ENCODE measurements around the gene CD247. TPM values are rescaled to one million over a fixed set of nuclear protein-coding genes. Genes with fewer than 3 reads are reported as not detected.

Gene CD247
- polyA plus RNA-seq, 5 donors: 1.2 to 3.3 (median 1.7) TPM

DNA sequence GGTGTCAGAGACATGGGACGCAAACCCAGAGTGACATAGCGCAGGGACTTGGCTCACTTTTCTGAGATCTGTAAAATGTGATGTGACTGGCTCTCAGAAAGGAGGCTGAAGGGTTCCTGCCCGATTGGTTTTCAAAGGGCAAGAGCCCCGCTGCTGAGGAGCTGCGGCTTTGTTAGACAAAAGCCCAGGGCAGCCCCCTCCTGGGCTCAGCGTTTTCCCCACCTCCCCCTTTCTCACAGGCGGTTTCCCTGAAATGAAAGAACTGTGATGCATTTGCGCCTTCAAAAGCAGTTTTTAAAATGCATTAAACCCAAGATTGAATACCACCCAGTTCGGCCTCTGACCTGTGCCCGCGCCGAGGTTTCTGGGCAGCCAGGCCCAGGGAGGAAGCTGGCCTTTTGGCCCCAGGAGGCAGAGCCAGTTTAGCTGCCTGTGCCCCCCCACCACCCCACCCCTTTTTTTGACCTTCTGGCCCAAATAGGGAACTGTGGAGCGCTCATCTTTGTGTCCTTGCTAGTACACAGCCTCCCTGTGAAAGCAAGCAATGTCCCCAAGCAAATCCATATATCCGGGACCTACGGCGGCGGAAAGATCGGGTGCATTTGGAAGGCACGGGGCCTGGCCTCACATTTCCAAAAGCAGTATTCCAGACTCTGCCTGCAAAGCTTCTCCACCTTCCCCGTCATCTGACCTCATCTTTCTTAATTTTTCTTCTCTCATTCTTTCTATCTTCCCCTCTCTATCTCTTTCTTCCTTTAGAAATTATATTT, 28.6 kb downstream of the CD247 start:
- no peak for DNase-seq

DNA sequence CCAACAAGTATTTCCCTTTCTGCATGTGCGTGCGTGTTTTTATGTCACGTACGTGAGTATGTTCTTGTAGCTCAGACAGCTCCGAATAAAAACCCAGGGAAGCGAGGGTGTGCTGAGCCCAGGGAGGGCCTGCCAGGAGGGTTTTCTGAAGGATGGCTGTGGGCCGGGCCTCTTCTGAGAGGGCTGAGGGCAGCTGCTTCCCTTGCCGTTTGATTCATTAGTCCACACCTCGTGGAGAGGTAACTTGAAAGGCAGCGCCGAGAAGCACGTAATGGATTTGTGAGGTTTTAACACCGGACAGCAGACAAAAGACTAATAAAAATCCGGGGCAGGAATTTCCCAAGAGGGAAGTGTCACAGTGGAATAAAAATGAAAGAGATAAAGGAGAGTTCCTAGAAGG, 29.5 kb downstream of the CD247 start:
- no peak for DNase-seq

DNA sequence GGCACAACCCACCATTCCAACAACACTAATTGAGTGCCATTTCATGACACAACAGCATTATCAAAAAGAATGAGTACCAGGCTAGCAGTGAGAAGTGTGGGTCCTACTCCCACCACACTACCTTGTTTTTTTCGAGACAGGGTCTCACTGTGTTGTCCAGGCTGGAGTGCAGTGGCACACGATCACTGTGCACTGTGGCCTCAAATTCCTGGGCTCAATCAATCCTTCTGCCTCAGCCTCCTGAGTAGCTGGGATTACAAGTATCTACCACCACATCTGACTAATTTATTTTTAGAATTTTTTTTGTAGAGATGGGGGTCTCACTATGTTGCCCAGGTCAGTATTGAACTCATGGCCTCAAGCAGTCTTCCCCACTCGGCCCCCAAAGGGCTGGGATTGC, 30.7 kb downstream of the CD247 start:
- no peak for DNase-seq

- no peak for DNase-seq
Measured at GRCh38 chr1:167486090-167486824, 32.1 kb downstream of the CD247 start.

GRCh38 chr1:167484726-167485502, 33.4 kb downstream of the CD247 start:
- DNase-seq: no peak

GRCh38 chr1:167483790-167484189, 34.5 kb downstream of the CD247 start:
- no peak for DNase-seq

GRCh38 chr1:167482184-167482583, 36.1 kb downstream of the CD247 start:
- DNase-seq: no peak

DNA sequence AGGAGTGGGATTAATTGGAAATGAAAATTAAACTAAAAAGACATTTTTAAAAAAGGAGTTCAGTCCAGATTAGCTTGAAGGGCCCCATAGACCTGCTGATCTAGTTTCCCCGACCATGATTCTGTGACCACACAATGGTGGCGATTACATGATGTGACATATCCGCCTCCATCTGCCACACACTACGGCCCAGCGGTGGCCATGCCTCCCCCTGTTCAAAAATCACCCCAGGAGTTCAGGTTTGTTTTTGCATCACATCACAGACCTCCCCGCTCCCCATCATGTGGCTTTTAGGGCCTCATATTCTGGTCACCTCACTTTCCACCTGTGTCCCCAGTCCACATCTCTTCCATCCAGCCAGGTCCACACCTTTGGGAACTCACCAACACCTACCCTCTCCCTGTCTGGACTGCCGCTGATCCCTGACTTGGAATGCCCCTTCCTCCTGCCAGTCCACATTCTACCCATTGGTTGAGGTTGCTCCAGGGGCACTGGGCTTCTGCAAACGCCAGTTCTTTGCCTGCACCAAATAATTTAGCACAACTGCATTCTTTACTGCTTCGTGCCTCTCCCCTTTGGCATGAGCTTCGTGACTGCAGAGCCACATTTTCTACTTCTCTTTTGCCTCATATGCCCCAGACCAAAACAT, 38.9 kb downstream of the CD247 start:
- DNase-seq: no peak

- DNase-seq: peak; percentile 54 to 63
Measured at GRCh38 chr1:167477986-167478385, 40.3 kb downstream of the CD247 start.

- no peak for DNase-seq
Measured at GRCh38 chr1:167476061-167476460, 42.3 kb downstream of the CD247 start.

DNA sequence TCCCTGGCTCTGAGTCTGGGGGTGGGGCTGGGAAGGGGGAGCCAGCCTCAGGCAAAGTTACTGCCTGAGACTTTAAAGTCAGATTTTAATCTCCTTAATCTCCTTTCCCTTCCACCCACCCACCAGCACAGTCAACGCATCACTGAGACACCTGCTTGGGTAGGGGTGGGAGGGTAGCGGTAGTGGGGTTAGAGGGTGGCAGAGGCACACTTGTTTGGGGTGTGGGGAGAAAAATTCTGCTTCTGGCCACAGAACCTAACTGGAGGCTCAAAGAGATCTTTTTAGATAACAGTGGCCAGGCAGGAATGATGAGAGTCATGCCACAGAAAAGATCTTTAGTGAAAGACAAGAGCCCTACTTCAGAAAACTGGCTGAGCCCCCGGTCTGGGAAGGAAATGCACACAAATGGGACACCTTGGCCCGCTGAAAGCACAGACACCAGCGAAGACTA, 44.1 kb downstream of the CD247 start:
- DNase-seq: no peak

DNA sequence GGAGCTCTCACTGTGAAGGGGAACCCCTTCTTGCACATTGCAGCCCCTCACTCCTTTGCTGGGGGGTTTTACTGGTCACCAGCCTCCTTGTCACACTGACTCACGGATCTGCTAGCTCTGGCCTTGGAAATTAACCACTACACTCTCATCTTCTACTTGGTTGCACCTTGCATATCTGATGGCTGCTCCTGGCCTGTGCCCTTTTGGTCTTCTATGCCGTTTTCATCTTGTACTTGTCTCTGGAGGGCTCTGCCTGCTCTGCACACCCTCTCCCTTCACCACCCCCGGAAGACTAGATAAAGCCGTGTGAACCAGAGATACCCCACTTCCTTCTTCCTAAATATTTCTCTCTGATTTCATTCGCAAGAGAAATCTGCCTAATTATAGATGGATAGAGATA, 44.6 kb downstream of the CD247 start:
- DNase-seq: no peak

DNA sequence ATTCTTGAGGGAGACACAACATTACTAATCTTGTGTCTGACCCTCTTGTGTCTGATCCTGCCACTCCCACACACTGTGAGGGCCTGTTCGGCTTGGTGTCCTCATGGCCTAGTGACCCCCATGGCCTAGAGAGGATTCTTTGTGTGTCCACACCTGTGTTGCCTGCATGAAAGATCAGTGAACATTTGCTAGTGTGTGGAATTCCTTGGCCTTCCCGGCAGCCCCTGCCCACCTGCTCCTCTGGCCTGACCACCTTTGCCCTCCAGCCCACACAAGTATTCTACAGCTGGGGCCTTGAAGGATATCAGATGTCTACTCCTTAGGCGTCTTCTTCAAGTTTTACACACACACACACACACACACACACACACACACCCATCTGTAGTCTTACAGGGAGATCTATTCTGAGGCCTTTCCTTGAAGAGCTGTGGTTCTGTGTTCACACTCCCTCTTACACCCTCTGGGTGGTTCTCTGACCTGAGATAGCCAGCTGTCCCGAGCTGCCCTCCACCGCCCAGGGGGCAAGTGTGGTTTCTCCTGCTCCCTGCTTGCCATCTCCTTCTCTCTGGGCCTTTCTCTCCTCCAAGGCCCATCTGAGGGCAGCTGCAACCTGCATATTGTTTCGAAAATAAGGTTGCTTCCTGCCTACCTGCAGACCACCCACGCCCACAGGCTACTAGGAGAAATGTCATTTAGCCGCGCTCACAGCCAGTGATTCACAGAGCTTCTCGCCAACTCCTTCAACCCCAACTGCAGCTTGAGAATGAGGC, 45.4 kb downstream of the CD247 start:
- no peak for DNase-seq

- no peak for DNase-seq
Measured at GRCh38 chr1:167471568-167471967, 46.8 kb downstream of the CD247 start.

DNA sequence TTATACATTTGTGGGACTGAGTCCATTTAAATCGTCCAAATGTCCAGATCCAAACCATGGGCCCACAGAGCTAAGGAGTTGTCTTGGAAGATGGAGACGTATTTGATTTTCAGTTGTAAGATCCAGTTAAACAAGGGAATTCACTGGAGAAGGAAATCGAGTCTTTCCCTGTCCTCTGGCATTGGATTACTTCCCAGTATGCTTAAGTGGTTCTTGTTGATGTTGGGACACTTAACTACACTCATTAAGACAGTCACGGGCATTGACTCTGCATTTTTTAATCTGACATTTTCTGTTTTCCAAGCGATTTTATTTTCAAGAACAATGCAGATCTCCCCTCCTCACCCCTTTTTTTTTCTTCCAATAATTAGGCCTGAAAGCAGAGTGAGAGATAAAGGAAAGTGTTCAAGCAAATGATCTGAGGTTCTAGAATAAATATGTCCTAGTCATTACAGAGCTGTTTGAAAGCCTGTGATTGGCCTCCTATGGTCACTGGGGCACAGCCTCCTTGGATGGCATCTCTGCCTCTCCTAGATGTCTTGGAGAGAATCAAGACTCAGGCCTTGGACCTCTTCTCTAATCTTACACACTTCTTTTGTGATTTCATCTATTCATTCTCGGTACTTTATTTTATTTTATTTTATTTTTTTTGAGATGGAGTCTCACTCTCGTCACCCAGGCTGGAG, 48.9 kb downstream of the CD247 start:
- DNase-seq: no peak

GRCh38 chr1:167467752-167468151, 50.6 kb downstream of the CD247 start:
- no peak for DNase-seq

GRCh38 chr1:167467126-167467710, 51.1 kb downstream of the CD247 start:
- no peak for DNase-seq

DNA sequence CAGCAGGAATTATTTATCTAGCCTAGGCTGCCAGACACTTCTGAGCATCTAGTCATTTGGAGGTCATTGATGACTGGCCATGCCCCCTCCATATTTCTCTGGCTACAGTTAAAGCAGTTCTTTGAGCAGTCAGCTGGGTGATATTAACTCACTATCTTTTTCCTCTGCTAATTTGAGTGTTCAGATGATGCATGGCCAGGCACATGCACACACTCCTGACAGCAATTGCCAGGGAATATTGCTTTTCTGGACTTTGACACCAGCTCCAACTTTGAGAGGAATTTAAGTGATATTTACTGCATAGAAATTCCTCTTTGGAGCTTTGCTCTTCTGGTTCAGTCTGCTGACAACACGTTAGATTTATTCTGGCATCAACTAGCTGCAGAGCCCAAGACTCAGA, 52.6 kb downstream of the CD247 start:
- DNase-seq: no peak

- DNase-seq: no peak
Measured at GRCh38 chr1:167465018-167465417, 53.3 kb downstream of the CD247 start.

Measured in right lung (tissue), 5 donors.